ENCODE results near the gene CACNA1D. TPM values are rescaled to one million over a fixed set of nuclear protein-coding genes. Genes with fewer than 3 reads are reported as not detected.
A peak's percentile ranks its signal among the peaks of the same experiment; 100 is the strongest.

Gene CACNA1D
- total RNA-seq, 1 experiment from 2014 or later: 3.3 TPM

- peak; percentile 93 for DNase-seq (ENCODE audit: low spot score)
- in situ Hi-C loops (cut with HindIII; ENCODE audit: low sequenced_read_pairs): no loop called here
These were observed 348.2 kb downstream of the CACNA1D start for GRCh38 chr3:53842436-53843194.

GRCh38 chr3:53843195-53844177 lies 349.1 kb downstream of the CACNA1D start:
- in situ Hi-C loops (cut with HindIII; ENCODE audit: low sequenced_read_pairs): no loop called here
- peak; percentile 86 for DNase-seq (ENCODE audit: low spot score)

GRCh38 chr3:53844262-53845102 lies 350.1 kb downstream of the CACNA1D start:
- peak; percentile 56 for DNase-seq (ENCODE audit: low spot score)
- in situ Hi-C loops (cut with HindIII; ENCODE audit: low sequenced_read_pairs): no loop called here

GRCh38 chr3:53845103-53845880 lies 350.9 kb downstream of the CACNA1D start:
- DNase-seq (ENCODE audit: low spot score): peak; percentile 69
- in situ Hi-C loops (cut with HindIII; ENCODE audit: low sequenced_read_pairs): no loop called here

GRCh38 chr3:53845881-53846133 lies 351.4 kb downstream of the CACNA1D start:
- no peak for DNase-seq (ENCODE audit: low spot score)
- in situ Hi-C loops (cut with HindIII; ENCODE audit: low sequenced_read_pairs): no loop called here

- in situ Hi-C loops (cut with HindIII; ENCODE audit: low sequenced_read_pairs): no loop called here
- DNase-seq (ENCODE audit: low spot score): peak; percentile 66
These were observed 351.9 kb downstream of the CACNA1D start, which contains the start of the genes CHDH and IL17RB for GRCh38 chr3:53846134-53846850. Gene CHDH (minus strand): TSS chr3:53846419. CDS start chr3:53824008, 22,411 bp downstream. Gene IL17RB (plus strand): TSS chr3:53846568. CDS start chr3:53846589, 21 bp downstream.

- in situ Hi-C loops (cut with HindIII; ENCODE audit: low sequenced_read_pairs): no loop called here
These were observed 352.4 kb downstream of the CACNA1D start for GRCh38 chr3:53846851-53847155.

GRCh38 chr3:53849916-53850315 lies 355.5 kb downstream of the CACNA1D start:
- DNase-seq (ENCODE audit: low spot score): no peak
- in situ Hi-C loops (cut with HindIII; ENCODE audit: low sequenced_read_pairs): no loop called here

More at GRCh38 chr3:53846851-53847155, 352.4 kb downstream of the CACNA1D start:
- DNase-seq (ENCODE audit: low spot score): no peak

GRCh38 chr3:53850895-53851294 lies 356.5 kb downstream of the CACNA1D start:
- in situ Hi-C loops (cut with HindIII; ENCODE audit: low sequenced_read_pairs): no loop called here
- DNase-seq (ENCODE audit: low spot score): peak; percentile 43

- in situ Hi-C loops (cut with HindIII; ENCODE audit: low sequenced_read_pairs): no loop called here
- no peak for DNase-seq (ENCODE audit: low spot score)
These were observed 362.6 kb downstream of the CACNA1D start for GRCh38 chr3:53856964-53857363.

- in situ Hi-C loops (cut with HindIII; ENCODE audit: low sequenced_read_pairs): no loop called here
- no peak for DNase-seq (ENCODE audit: low spot score)
These were observed 363.8 kb downstream of the CACNA1D start for GRCh38 chr3:53858096-53858741.

- DNase-seq (ENCODE audit: low spot score): no peak
- in situ Hi-C loops (cut with HindIII; ENCODE audit: low sequenced_read_pairs): no loop called here
These were observed 364.8 kb downstream of the CACNA1D start for GRCh38 chr3:53859178-53859577.

GRCh38 chr3:53860196-53860595 lies 365.8 kb downstream of the CACNA1D start:
- DNase-seq (ENCODE audit: low spot score): no peak
- in situ Hi-C loops (cut with HindIII; ENCODE audit: low sequenced_read_pairs): no loop called here

- in situ Hi-C loops (cut with HindIII; ENCODE audit: low sequenced_read_pairs): no loop called here
These were observed 367.8 kb downstream of the CACNA1D start for GRCh38 chr3:53862241-53862640.

GRCh38 chr3:53863145-53863544 lies 368.7 kb downstream of the CACNA1D start:
- in situ Hi-C loops (cut with HindIII; ENCODE audit: low sequenced_read_pairs): no loop called here
- no peak for DNase-seq (ENCODE audit: low spot score)

More at GRCh38 chr3:53862241-53862640, 367.8 kb downstream of the CACNA1D start:
- no peak for DNase-seq (ENCODE audit: low spot score)
